ENCODE measurements around the gene AGO3.
"Not testable (repeated sequence)": the region's sequence is repeated elsewhere in the genome, so short reads cannot be mapped to it uniquely, and the experiment has no call there.

AGO3 gene

GRCh38 chr1:36008546-36009197 lies 77.8 kb downstream of the AGO3 start:
- DNase-seq (ENCODE audit: low read depth), result no peak

GRCh38 chr1:36014722-36015220 lies 83.9 kb downstream of the AGO3 start:
- DNase-seq (ENCODE audit: low read depth), result no peak

- DNase-seq (ENCODE audit: low read depth), result no peak
These were observed 85.8 kb downstream of the AGO3 start for GRCh38 chr1:36016686-36017085.

- DNase-seq (ENCODE audit: low read depth), result no peak
These were observed 92.3 kb downstream of the AGO3 start for GRCh38 chr1:36023098-36023769.

GRCh38 chr1:36024024-36024423 lies 93.1 kb downstream of the AGO3 start:
- DNase-seq (ENCODE audit: low read depth), result not testable (repeated sequence)

- no peak for DNase-seq (ENCODE audit: low read depth)
These were observed 93.9 kb downstream of the AGO3 start for GRCh38 chr1:36024847-36025246.

- no peak for DNase-seq (ENCODE audit: low read depth)
These were observed 96.9 kb downstream of the AGO3 start for GRCh38 chr1:36027766-36028165.

GRCh38 chr1:36031441-36031840 lies 100.5 kb downstream of the AGO3 start:
- no peak for DNase-seq (ENCODE audit: low read depth)

GRCh38 chr1:36034692-36035091 lies 103.8 kb downstream of the AGO3 start:
- DNase-seq (ENCODE audit: low read depth), result no peak

GRCh38 chr1:36035154-36035553 lies 104.2 kb downstream of the AGO3 start:
- DNase-seq (ENCODE audit: low read depth), result no peak

GRCh38 chr1:36040238-36040637 lies 109.3 kb downstream of the AGO3 start:
- DNase-seq (ENCODE audit: low read depth), result no peak

- no peak for DNase-seq (ENCODE audit: low read depth)
These were observed 120.9 kb downstream of the AGO3 start for GRCh38 chr1:36051821-36052220.

- DNase-seq (ENCODE audit: low read depth), result no peak
These were observed 123.1 kb downstream of the AGO3 start for GRCh38 chr1:36053978-36054377.

- DNase-seq (ENCODE audit: low read depth), result no peak
These were observed 124.8 kb downstream of the AGO3 start for GRCh38 chr1:36055706-36056105.

GRCh38 chr1:36062315-36062714 lies 131.4 kb downstream of the AGO3 start:
- DNase-seq (ENCODE audit: low read depth), result no peak

- DNase-seq (ENCODE audit: low read depth), result no peak
These were observed 137.0 kb downstream of the AGO3 start for GRCh38 chr1:36067871-36068270.

- no peak for DNase-seq (ENCODE audit: low read depth)
These were observed 138.0 kb downstream of the AGO3 start for GRCh38 chr1:36068866-36069265.

GRCh38 chr1:36070349-36070748 lies 139.4 kb downstream of the AGO3 start:
- DNase-seq (ENCODE audit: low read depth), result no peak

GRCh38 chr1:36076979-36077573 lies 146.2 kb downstream of the AGO3 start:
- DNase-seq (ENCODE audit: low read depth), result no peak

- DNase-seq (ENCODE audit: low read depth), result no peak
These were observed 149.3 kb downstream of the AGO3 start for GRCh38 chr1:36080236-36080635.

- DNase-seq (ENCODE audit: low read depth), result no peak
These were observed 149.9 kb downstream of the AGO3 start for GRCh38 chr1:36080801-36081200.

GRCh38 chr1:36081926-36082485 lies 151.1 kb downstream of the AGO3 start:
- DNase-seq (ENCODE audit: low read depth), result no peak

- DNase-seq (ENCODE audit: low read depth), result no peak
These were observed 152.3 kb downstream of the AGO3 start for GRCh38 chr1:36083219-36083618.

All from stimulated activated CD8-positive, alpha-beta memory T cell treated with anti-CD3 and anti-CD28 coated beads, Interleukin-7, amount 100 ng/mL, for 24 hours (primary cell).